Hepatocyte (in vitro differentiated cells): ENCODE measurements around the gene DCDC2. TPM values are rescaled to one million over a fixed set of nuclear protein-coding genes. Genes with fewer than 3 reads are reported as not detected.

ENCODE experiments used
- DNase-seq: peaks from one replicate; pipeline ENCODE4 v3.0.0-alpha.2; 2016; ENCODE audit warnings: low spot score
- H2AFZ ChIP-seq: fragments of 200-600 bp; sonication (generic); 2 replicates; pipeline ENCODE4 v1.6.0; 2016; ENCODE audit warnings: antibody characterized with exemption, mild to moderate bottlenecking
- H3K27ac ChIP-seq: fragments of 200-600 bp; sonication (generic); 2 replicates; pipeline ENCODE4 v1.5.1; 2016; ENCODE audit warnings: mild to moderate bottlenecking
- H3K27me3 ChIP-seq: fragments of 200-600 bp; sonication (generic); 2 replicates; pipeline ENCODE4 v1.6.1; 2016
- H3K36me3 ChIP-seq: fragments of 200-600 bp; sonication (generic); replicated peaks from 2 replicates; pipeline ENCODE4 v1.5.1; 2016; ENCODE audit warnings: low read depth; ENCODE audit not compliant: insufficient read depth
- H3K4me1 ChIP-seq: fragments of 200-600 bp; sonication (generic); 2 replicates; pipeline ENCODE4 v1.5.1; 2016; ENCODE audit warnings: mild to moderate bottlenecking, moderate library complexity; ENCODE audit not compliant: insufficient read depth
- H3K4me2 ChIP-seq: fragments of 200-600 bp; sonication (generic); 2 replicates; pipeline ENCODE4 v1.6.0; 2016
- H3K4me3 ChIP-seq: fragments of 200-600 bp; sonication (generic); 2 replicates; pipeline ENCODE4 v1.5.1; 2016; ENCODE audit warnings: mild to moderate bottlenecking
- H3K79me2 ChIP-seq: fragments of 200-600 bp; sonication (generic); 2 replicates; pipeline ENCODE4 v1.6.0; 2017; ENCODE audit warnings: mild to moderate bottlenecking
- H3K9me2 ChIP-seq: fragments of 200-600 bp; sonication (generic); replicated peaks from 2 replicates; pipeline ENCODE4 v1.6.0; 2017; ENCODE audit warnings: mild to moderate bottlenecking; ENCODE audit not compliant: insufficient read depth
- H3K9me3 ChIP-seq: fragments of 200-600 bp; sonication (generic); 2 replicates; pipeline ENCODE4 v1.5.1; 2016; ENCODE audit warnings: low read depth, mild to moderate bottlenecking
- H4K20me1 ChIP-seq: fragments of 200-600 bp; sonication (generic); 2 replicates; pipeline ENCODE4 v1.6.0; 2016; ENCODE audit warnings: mild to moderate bottlenecking; ENCODE audit not compliant: insufficient read depth, poor library complexity, severe bottlenecking
- CTCF ChIP-seq: fragments of 200-600 bp; sonication (generic); IDR thresholded peaks from 2 replicates; pipeline ENCODE4 v1.5.1; 2016; ENCODE audit warnings: antibody characterized with exemption, mild to moderate bottlenecking; ENCODE audit not compliant: poor library complexity
- EZH2 ChIP-seq: fragments of 200-600 bp; sonication (generic); IDR thresholded peaks from 2 replicates; pipeline ENCODE4 v1.6.1; 2016; ENCODE audit warnings: antibody characterized with exemption, mild to moderate bottlenecking, borderline replicate concordance
- EZH2phosphoT487 ChIP-seq: fragments of 200-600 bp; sonication (generic); IDR thresholded peaks from one replicate; pipeline ENCODE4 v1.6.1; 2018; ENCODE audit warnings: antibody characterized with exemption, mild to moderate bottlenecking, low read depth, moderate library complexity; ENCODE audit not compliant: unreplicated experiment, severe bottlenecking
- WGBS: methylation state at CpG from one replicate; pipeline ENCODE4 v1.1.6; 2016; ENCODE audit warnings: low lambda C conversion rate; ENCODE audit errors: missing lambda C conversion rate; 5-methylcytosine and 5-hydroxymethylcytosine counted together
- polyA plus RNA-seq: library from polyadenylated mRNA; unstranded; fragments of >200 nt; fragmentation: Nextera tagmentation; extraction: Ambion mirVana; gene quantifications from 2 replicates; pipeline ENCODE4 v1.2.1, GENCODE V29; 2016
- total RNA-seq: library from RNA; depleted of rRNA; stranded (reverse); fragments of >200 nt; gene quantifications from 2 replicates; pipeline ENCODE4 v1.2.3, GENCODE V29; 2014

Gene DCDC2
- total and polyA plus RNA-seq, 2 experiments from 2014 or later = 2.7 to 4.7 TPM

- WGBS = 80% methylated on average over 2 of the region's 2 CpGs
- Histone ChIP-seq H4K20me1 (no peaks in the 10 kb centered on the region), H2AFZ (no peak overlapping the region), H3K36me3 (no peaks in the 10 kb centered on the region), H3K27ac (no peak overlapping the region), H3K27me3 (peaks cover 13% of the 10 kb centered on the region), H3K79me2 (no peaks in the 10 kb centered on the region), H3K4me3 (no peak overlapping the region), H3K4me1 (peaks cover 6% of the 10 kb centered on the region), H3K9me3 (no peaks in the 10 kb centered on the region), H3K9me2 (no peaks in the 10 kb centered on the region), H3K4me2 (no peak overlapping the region)
- TF ChIP-seq CTCF (no peak), EZH2phosphoT487 (no peak), EZH2 (no peak)
- no peak for DNase-seq
These were observed 230.5 kb downstream of the DCDC2 start for GRCh38 chr6:24127316-24127715.

DNA sequence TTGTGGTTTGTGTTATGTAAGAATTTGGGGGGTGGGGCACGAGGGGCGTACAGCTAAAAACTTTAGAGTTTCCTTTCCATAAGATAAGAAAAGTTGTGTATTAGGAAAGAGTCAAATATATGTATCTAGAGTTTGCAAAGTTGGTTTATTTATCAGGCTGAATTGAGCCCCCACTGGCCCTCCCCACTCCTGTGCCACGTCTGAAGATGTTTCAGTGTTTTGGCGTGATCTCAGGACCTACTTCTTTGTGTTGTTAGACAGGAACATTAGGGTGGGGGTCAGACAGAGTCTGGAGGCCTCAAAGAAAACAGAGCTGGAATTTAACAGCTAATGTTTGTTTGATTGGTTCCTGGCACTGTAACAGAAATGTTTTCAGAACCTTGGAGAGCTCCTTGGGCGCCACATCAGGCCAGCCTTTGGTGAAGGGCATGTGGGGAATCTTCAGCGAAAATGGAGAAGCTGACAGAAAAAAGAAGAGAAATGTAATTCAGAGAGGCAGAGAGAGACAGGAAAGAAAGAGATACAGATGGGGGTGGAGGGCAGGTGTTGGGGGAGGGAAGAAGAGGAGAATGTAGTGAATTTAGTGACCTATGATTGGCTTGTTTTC, 231.2 kb downstream of the DCDC2 start:
- H3K79me2 ChIP-seq = no peaks in the 10 kb centered on the region
- H2AFZ ChIP-seq = no peak overlapping the region
- peak overlapping the region; percentile 87 for H3K4me2 ChIP-seq
- H3K9me3 ChIP-seq = no peaks in the 10 kb centered on the region
- 2% methylated on average over 6 of the region's 6 CpGs for WGBS
- H4K20me1 ChIP-seq = no peaks in the 10 kb centered on the region
- peaks cover 13% of the 10 kb centered on the region for H3K27me3 ChIP-seq
- no peak for TF ChIP-seq EZH2phosphoT487
- TF ChIP-seq CTCF = no peak
- no peak for TF ChIP-seq EZH2
- no peaks in the 10 kb centered on the region for H3K9me2 ChIP-seq
- H3K36me3 ChIP-seq = no peaks in the 10 kb centered on the region
- H3K4me1 ChIP-seq = peaks cover 6% of the 10 kb centered on the region
- no peak overlapping the region for H3K4me3 ChIP-seq
- no peak overlapping the region for H3K27ac ChIP-seq
- peak; percentile 84 for DNase-seq

DNA sequence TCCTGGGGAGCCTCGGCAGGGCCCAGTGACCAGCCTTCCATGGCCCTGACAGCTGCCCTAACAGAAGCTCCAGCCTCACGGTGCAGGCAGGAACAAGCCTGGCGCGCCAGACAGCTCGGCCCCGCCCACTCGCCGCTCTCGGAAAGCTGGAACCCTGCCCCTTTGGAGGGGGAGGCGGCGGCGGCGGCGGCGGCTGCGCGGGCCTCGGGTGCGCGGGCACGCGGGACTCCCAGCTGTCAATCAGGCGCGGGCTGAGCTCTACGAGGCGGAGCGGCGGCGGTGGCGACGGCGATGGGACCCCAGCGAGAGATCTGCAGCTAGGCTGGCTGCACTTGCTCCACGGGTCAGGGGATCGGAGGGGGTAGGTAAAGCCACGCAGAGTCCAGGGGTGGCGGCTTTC, 231.9 kb downstream of the DCDC2 start, which contains the start of gene NRSN1:
Gene NRSN1 (plus strand): TSS at position 236 of the 400 bp plus-strand sequence. CDS start 8,113 bp downstream, outside the sequence.
- peak; percentile 57 for DNase-seq
- WGBS = 4% methylated on average over 21 of the region's 37 CpGs
- H3K4me3 ChIP-seq = no peak within 1 kb of the TSS
- TF ChIP-seq CTCF = no peak
- no peak for TF ChIP-seq EZH2
- no peak for TF ChIP-seq EZH2phosphoT487
- H2AFZ ChIP-seq = no peak within 1 kb of the TSS
- no peaks in the 10 kb centered on the region for H3K36me3 ChIP-seq
- no peaks in the 10 kb centered on the region for H3K79me2 ChIP-seq
- H3K9me2 ChIP-seq = no peaks in the 10 kb centered on the region
- no peaks in the 10 kb centered on the region for H4K20me1 ChIP-seq
- H3K4me2 ChIP-seq = peak within 1 kb of the TSS; percentile 87
- peaks cover 13% of the 10 kb centered on the region for H3K27me3 ChIP-seq
- peaks cover 6% of the 10 kb centered on the region for H3K4me1 ChIP-seq
- H3K9me3 ChIP-seq = no peaks in the 10 kb centered on the region
- H3K27ac ChIP-seq = no peak within 1 kb of the TSS
